Spleen (tissue), 11 donors: ENCODE data around the gene ZBTB34. TPM values are rescaled to one million over a fixed set of nuclear protein-coding genes. Genes with fewer than 3 reads are reported as not detected.
"Not testable (repeated sequence)": the region's sequence is repeated elsewhere in the genome, so short reads cannot be mapped to it uniquely, and the experiment has no call there.

Experiments used
- DNase-seq: peaks from one replicate; pipeline ENCODE4 v3.0.0-alpha.2; 2020
- H3K27ac ChIP-seq, 8 donors: fragments of 200-600 bp; sonication (generic) in 7 of 8; 1 replicate in 4 of 8; 2 replicates in 4 of 8; pipeline versions ENCODE4 v1.5.0 to v1.8.0; 2016 to 2021; ENCODE audit warnings: inconsistent platforms in 4 of 8, mild to moderate bottlenecking in 4 of 8, moderate library complexity in 1 of 8
- H3K27me3 ChIP-seq, 7 donors: fragments of 200-600 bp; sonication (generic) in 6 of 7; replicated peaks in 1 of 7; 1 replicate in 4 of 7; 2 replicates in 3 of 7; pipeline versions ENCODE4 v1.5.0 to v1.8.0; 2016 to 2021; ENCODE audit warnings: inconsistent platforms in 3 of 7, mild to moderate bottlenecking in 1 of 7
- H3K36me3 ChIP-seq, 6 donors: fragments of 200-600 bp; sonication (generic) in 5 of 6; 1 replicate in 4 of 6; 2 replicates in 2 of 6; pipeline versions ENCODE4 v1.5.0 to v1.8.0; 2016 to 2021; ENCODE audit warnings: inconsistent platforms in 2 of 6
- H3K4me1 ChIP-seq, 6 donors: fragments of 200-600 bp; sonication (generic) in 5 of 6; 1 replicate in 3 of 6; 2 replicates in 3 of 6; pipeline versions ENCODE4 v1.5.0 to v1.8.0; 2016 to 2021; ENCODE audit warnings: inconsistent platforms in 3 of 6
- H3K4me3 ChIP-seq, 8 donors: fragments of 200-600 bp; sonication (generic) in 7 of 8; 1 replicate in 4 of 8; 2 replicates in 4 of 8; pipeline versions ENCODE4 v1.5.0 to v1.8.0; 2016 to 2021; ENCODE audit warnings: inconsistent platforms in 4 of 8, mild to moderate bottlenecking in 4 of 8, moderate library complexity in 2 of 8
- H3K9me3 ChIP-seq, 8 donors: fragments of 200-600 bp; sonication (generic) in 7 of 8; 1 replicate in 4 of 8; 2 replicates in 4 of 8; pipeline versions ENCODE4 v1.5.0 to v1.8.0; 2016 to 2021; ENCODE audit warnings: inconsistent platforms in 4 of 8
- POLR2A ChIP-seq, 3 donors: fragments of 450-650 bp; IDR thresholded peaks; one replicate each; pipeline ENCODE4 v1.5.1; 2017; ENCODE audit warnings: antibody characterized with exemption in 3 of 3, mild to moderate bottlenecking in 1 of 3
- POLR2AphosphoS5 ChIP-seq, 3 donors: sonication (generic); formaldehyde crosslinking; IDR thresholded peaks; one replicate each; pipeline ENCODE4 v1.5.1; 2017; ENCODE audit warnings: antibody characterized with exemption in 3 of 3
- WGBS, 5 donors: extraction: QIAGEN DNeasy Blood & Tissue Kit in 3 of 5; methylation state at CpG; one replicate each; pipeline versions ENCODE4 v1.1.5 to v1.1.7; 2013 to 2018; 5-methylcytosine and 5-hydroxymethylcytosine counted together
- intact Hi-C: fragments of 100-400 bp; cut with DNase I; formaldehyde crosslinking; loops from one replicate; pipeline ENCODE4 v1.15.0; 2023; ENCODE audit warnings: low total_unique reads
- polyA plus RNA-seq, 3 donors: library from polyadenylated mRNA; stranded (reverse); fragments of 200-250 nt; gene quantifications; one replicate each; pipeline ENCODE4 v1.2.1, GENCODE V29; 2013
- total RNA-seq, 7 donors: library from RNA; depleted of rRNA in 3 of 7; stranded (reverse); fragments of >200 nt in 3 of 7; fragmentation: NEBNext Ultra II Directional in 4 of 7; extraction: Animal tissue kit (Norgen Biotek cat#: 25700) in 4 of 7; gene quantifications; one replicate each; pipeline versions ENCODE4 v1.1.0 to v1.2.1, GENCODE V29; 2016 to 2021
- TF ChIP-seq, protein P1 (sequence below), 11 experiments: fragments of 200-600 bp in 7 of 11; fragments of 450-650 bp in 4 of 11; sonication (generic) in 4 of 11; IDR thresholded peaks in 8 of 11; conservative IDR thresholded peaks in 3 of 11; 1 replicate in 7 of 11; 2 replicates in 4 of 11; pipeline versions ENCODE4 v1.4.0 to v1.8.0; 2016 to 2021; ENCODE audit warnings: antibody characterized with exemption in 11 of 11, inconsistent platforms in 4 of 11, mild to moderate bottlenecking in 1 of 11
- donor health status: healthy with polysubstance abuse.
- donor health status: DM: no; HTN: no; CAD: no; lungs with moderate emphysema.
- donor health status: DM: no; HTN: no; CAD: no.
- donor health status: Bipolar disorder and iron deficiency.
- donor health status: healthy.
- donor health status: DM: no; HTN: no; CAD: no.
- donor health status: DM: yes; HTN: yes; CAD: no.

The ZBTB34 gene
- total and polyA plus RNA-seq, 10 donors = 2.1 to 28.9 (median 15.1) TPM

DNA sequence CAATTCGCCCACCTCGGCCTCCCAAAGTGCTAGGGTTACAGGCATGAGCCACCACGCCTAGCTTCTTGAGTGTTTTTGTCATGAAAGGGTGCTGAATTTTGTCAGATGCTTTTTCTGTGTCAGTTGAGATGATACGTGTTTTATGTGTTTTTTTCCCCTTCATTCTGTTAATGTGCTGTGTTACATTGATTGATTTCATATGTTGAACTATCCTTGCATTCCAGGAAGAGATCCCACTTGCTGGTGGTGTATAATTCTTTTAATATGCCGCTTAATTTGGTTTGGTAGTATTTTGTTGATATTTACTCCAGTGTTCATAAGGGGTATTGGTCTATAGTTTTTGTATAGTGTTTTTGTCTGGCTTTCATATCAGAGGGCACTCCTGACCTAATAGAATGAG, 42.0 kb upstream of the ZBTB34 start:
- intact Hi-C loops = no loop called here
- Histone ChIP-seq H3K27ac (peak overlapping the region in 1 of 8 donors; percentile 63), H3K4me3 (no peak overlapping the region), H3K36me3 (peaks cover 4 to 98% (median 30%) of the 10 kb centered on the region in 6 donors), H3K4me1 (peaks cover 0 to 14% (median 0%) of the 10 kb centered on the region in 6 donors), H3K27me3 (no peaks in the 10 kb centered on the region), H3K9me3 (peaks cover 4 to 59% (median 51%) of the 10 kb centered on the region in 8 donors)
- WGBS, 5 donors = 92 to 98% (median 97%) methylated on average over 5 of the region's 5 CpGs
- TF ChIP-seq, protein P1, sequence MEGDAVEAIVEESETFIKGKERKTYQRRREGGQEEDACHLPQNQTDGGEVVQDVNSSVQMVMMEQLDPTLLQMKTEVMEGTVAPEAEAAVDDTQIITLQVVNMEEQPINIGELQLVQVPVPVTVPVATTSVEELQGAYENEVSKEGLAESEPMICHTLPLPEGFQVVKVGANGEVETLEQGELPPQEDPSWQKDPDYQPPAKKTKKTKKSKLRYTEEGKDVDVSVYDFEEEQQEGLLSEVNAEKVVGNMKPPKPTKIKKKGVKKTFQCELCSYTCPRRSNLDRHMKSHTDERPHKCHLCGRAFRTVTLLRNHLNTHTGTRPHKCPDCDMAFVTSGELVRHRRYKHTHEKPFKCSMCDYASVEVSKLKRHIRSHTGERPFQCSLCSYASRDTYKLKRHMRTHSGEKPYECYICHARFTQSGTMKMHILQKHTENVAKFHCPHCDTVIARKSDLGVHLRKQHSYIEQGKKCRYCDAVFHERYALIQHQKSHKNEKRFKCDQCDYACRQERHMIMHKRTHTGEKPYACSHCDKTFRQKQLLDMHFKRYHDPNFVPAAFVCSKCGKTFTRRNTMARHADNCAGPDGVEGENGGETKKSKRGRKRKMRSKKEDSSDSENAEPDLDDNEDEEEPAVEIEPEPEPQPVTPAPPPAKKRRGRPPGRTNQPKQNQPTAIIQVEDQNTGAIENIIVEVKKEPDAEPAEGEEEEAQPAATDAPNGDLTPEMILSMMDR (IDR thresholded peaks at IDR 0.05 in 8 of 11, conservative IDR thresholded peaks at IDR 0.05 in 3 of 11) = no peak
- TF ChIP-seq POLR2AphosphoS5 (IDR thresholded peaks at IDR 0.05) (no peak), POLR2A (IDR thresholded peaks at IDR 0.05) (no peak)
- DNase-seq = no peak

DNA sequence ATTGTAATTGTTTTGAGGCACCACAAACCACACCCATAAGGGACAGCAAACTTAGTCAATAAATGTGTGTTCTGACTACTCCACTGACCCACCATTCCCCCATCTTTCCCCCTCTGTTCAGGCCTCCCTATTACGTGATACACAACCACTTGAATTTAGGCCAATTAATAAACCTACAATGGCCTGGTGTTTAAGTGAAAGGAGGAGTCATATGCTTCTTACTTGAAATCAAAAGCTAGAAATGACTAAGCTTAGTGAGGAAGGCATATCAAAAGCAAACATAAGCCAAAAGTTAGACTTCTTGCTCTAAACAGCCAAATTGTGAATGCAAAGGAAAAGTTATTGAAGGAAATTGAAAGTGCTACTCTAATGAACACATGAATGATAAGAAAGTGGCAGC, 41.0 kb upstream of the ZBTB34 start:
- Histone ChIP-seq H3K4me1 (peaks cover 0 to 14% (median 0%) of the 10 kb centered on the region in 6 donors), H3K4me3 (no peak overlapping the region), H3K27ac (peak overlapping the region in 2 of 8 donors; percentile 41 to 63), H3K9me3 (peaks cover 4 to 52% (median 44%) of the 10 kb centered on the region in 8 donors), H3K36me3 (peaks cover 4 to 98% (median 26%) of the 10 kb centered on the region in 6 donors), H3K27me3 (no peaks in the 10 kb centered on the region)
- WGBS, 5 donors = 63 to 87% (median 68%) methylated on average over 1 of the region's 1 CpG
- intact Hi-C loops = no loop called here
- DNase-seq = no peak
- TF ChIP-seq POLR2A (IDR thresholded peaks at IDR 0.05) = no peak
- no peak for TF ChIP-seq POLR2AphosphoS5 (IDR thresholded peaks at IDR 0.05)
- TF ChIP-seq, protein P1 (IDR thresholded peaks at IDR 0.05 in 8 of 11, conservative IDR thresholded peaks at IDR 0.05 in 3 of 11) = no peak

DNA sequence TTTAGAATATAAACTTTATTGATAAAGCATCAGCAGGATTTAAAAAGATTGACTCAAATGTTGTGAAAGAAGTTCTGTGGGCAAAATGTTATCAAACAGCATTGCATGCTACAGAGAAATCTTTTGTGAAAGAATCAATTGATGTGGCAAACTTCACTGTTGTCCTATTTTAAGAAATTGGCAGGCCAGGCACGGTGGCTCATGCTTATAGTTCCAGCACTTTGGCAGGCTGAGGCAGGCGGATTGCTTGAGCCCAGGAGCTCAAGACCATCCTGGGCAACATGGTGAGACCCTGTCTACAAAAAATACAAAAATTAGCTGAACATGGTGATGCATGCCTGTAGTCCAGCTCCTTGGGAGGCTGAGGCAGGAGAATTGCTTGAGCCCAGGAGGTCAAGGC, 38.2 kb upstream of the ZBTB34 start:
- peaks cover 0 to 14% (median 0%) of the 10 kb centered on the region in 6 donors for H3K4me1 ChIP-seq
- H3K27me3 ChIP-seq = no peaks in the 10 kb centered on the region
- 64 to 80% (median 75%) methylated on average over 2 of the region's 2 CpGs for WGBS, 5 donors
- no peak for DNase-seq
- H3K9me3 ChIP-seq = peaks cover 4 to 32% (median 31%) of the 10 kb centered on the region in 8 donors
- TF ChIP-seq, protein P1 (IDR thresholded peaks at IDR 0.05 in 8 of 11, conservative IDR thresholded peaks at IDR 0.05 in 3 of 11) = no peak
- TF ChIP-seq POLR2A (IDR thresholded peaks at IDR 0.05) = no peak
- TF ChIP-seq POLR2AphosphoS5 (IDR thresholded peaks at IDR 0.05) = no peak
- H3K36me3 ChIP-seq = peaks cover 2 to 100% (median 16%) of the 10 kb centered on the region in 6 donors
- H3K4me3 ChIP-seq = no peak overlapping the region
- no peak overlapping the region for H3K27ac ChIP-seq
- intact Hi-C loops = no loop called here

DNA sequence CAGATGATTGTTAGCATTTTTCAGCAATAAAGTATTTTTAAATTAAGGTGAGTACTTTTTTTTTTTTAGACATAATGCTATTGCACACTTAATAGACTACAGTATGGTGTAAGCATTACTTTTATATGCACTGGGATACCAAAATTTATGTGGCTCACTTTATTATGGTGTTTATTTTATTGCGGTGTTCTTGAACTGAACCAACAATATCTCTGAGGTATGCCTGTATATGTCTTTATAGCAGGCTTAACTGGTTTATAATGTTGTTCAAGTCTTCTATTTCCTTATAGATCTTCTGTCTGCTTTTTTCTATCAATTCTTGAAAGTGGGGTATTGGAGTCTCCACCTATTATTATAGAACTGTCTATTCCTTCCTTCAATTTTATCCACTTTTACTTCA, 37.6 kb upstream of the ZBTB34 start:
- DNase-seq = no peak
- no peak for TF ChIP-seq POLR2AphosphoS5 (IDR thresholded peaks at IDR 0.05)

DNA sequence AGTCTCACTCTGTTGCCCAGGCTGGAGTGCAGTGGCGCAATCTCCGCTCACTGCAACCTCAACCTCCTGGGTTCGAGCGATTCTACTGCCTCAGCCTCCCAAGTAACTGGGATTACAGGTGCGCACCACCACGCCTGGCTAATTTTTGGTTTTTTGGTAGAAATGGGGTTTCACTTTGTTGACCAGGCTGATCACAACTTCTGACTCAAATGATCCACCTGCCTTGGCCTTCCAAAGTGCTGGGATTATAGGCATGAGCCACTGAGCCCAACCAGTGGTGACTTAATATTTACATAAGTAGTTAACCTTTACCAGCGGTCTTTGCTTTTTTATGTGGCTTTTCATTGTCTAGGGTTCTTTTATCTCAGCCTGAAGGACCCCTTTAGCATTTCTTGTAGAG, 36.4 kb upstream of the ZBTB34 start:
- intact Hi-C loops = not testable (repeated sequence)

More for the DNA sequence above, 37.6 kb upstream of the ZBTB34 start:
- Histone ChIP-seq H3K9me3 (peaks cover 4 to 29% (median 25%) of the 10 kb centered on the region in 8 donors), H3K4me3 (no peak overlapping the region), H3K27ac (no peak overlapping the region), H3K27me3 (no peaks in the 10 kb centered on the region), H3K36me3 (peaks cover 2 to 100% (median 14%) of the 10 kb centered on the region in 6 donors), H3K4me1 (peaks cover 0 to 14% (median 0%) of the 10 kb centered on the region in 6 donors)
- intact Hi-C loops = no loop called here
- WGBS, 5 donors = 90 to 100% (median 97%) methylated on average over 1 of the region's 1 CpG

More for the DNA sequence above, 36.4 kb upstream of the ZBTB34 start:
- DNase-seq, H3K4me3 ChIP-seq, H3K27me3 ChIP-seq, H3K27ac ChIP-seq: not testable (repeated sequence)
- WGBS, 5 donors = 94 to 98% (median 96%) methylated on average over 7 of the region's 7 CpGs
- Histone ChIP-seq H3K36me3 (peaks cover 2 to 95% (median 7%) of the 10 kb centered on the region in 6 donors), H3K4me1 (peaks cover 0 to 15% (median 0%) of the 10 kb centered on the region in 6 donors), H3K9me3 (peaks cover 0 to 17% (median 13%) of the 10 kb centered on the region in 8 donors)
